K562 (cell line): ENCODE measurements around the gene ZNF547. TPM values are rescaled to one million over a fixed set of nuclear protein-coding genes. Genes with fewer than 3 reads are reported as not detected.

ENCODE experiments used
- CHCHD3 ChIP-seq: fragments of 250-450 bp; sonication (Bioruptor Pico); IDR thresholded peaks from 2 replicates; pipeline ENCODE4 v2.1.2; 2022; ENCODE audit warnings: mild to moderate bottlenecking
- EP400 ChIP-seq: fragments of 450-650 bp; IDR thresholded peaks from 2 replicates; pipeline ENCODE4 v1.6.1; 2017; ENCODE audit warnings: antibody characterized with exemption, mild to moderate bottlenecking, moderate library complexity
- ESRRA ChIP-seq: fragments of 450-650 bp; IDR thresholded peaks from 2 replicates; pipeline ENCODE4 v1.6.1; 2014; ENCODE audit warnings: low read depth, mild to moderate bottlenecking, moderate library complexity, borderline replicate concordance
- FOSL1 ChIP-seq: fragments of 200-800 bp; sonication (Bioruptor generic); conservative IDR thresholded peaks from 2 replicates; pipeline ENCODE4 v1.6.1; 2016; ENCODE audit warnings: missing genetic modification characterization, missing compliant biosample characterization
- MLLT1 ChIP-seq, 2 experiments: fragments of 450-650 bp; IDR thresholded peaks; 2 replicates each; pipeline ENCODE4 v1.6.1; 2016
- NCOA1 ChIP-seq: fragments of 450-650 bp; IDR thresholded peaks from 2 replicates; pipeline ENCODE4 v1.6.1; 2016; ENCODE audit warnings: low read depth
- NFIC ChIP-seq: fragments of 450-650 bp; IDR thresholded peaks from 2 replicates; pipeline ENCODE4 v1.6.1; 2017; ENCODE audit warnings: mild to moderate bottlenecking, inconsistent platforms
- NKRF ChIP-seq: fragments of 450-650 bp; IDR thresholded peaks from 2 replicates; pipeline ENCODE4 v1.6.1; 2016; ENCODE audit warnings: borderline replicate concordance
- NR1H2 ChIP-seq: sonication (generic); formaldehyde crosslinking; IDR thresholded peaks from 2 replicates; pipeline ENCODE4 v1.4.0; 2020; ENCODE audit warnings: mild to moderate bottlenecking, missing genetic modification reagents
- PHTF2 ChIP-seq: fragments of 250-450 bp; sonication (Bioruptor Pico); IDR thresholded peaks from 2 replicates; pipeline ENCODE4 v1.5.0; 2021; ENCODE audit warnings: mild to moderate bottlenecking
- RAD51 ChIP-seq: fragments of 450-650 bp; IDR thresholded peaks from 2 replicates; pipeline ENCODE4 v1.7.1; 2016; ENCODE audit warnings: low read depth, mild to moderate bottlenecking, borderline replicate concordance
- SOX6 ChIP-seq: fragments of 450-650 bp; IDR thresholded peaks from 2 replicates; pipeline ENCODE4 v1.6.1; 2014; ENCODE audit warnings: mild to moderate bottlenecking
- TARDBP ChIP-seq: fragments of 450-650 bp; IDR thresholded peaks from 2 replicates; pipeline ENCODE4 v1.6.1; 2016
- YY1 ChIP-seq, 3 experiments: IDR thresholded peaks; 2 replicates each; pipeline ENCODE4 v1.6.1; 2011; ENCODE audit warnings: low read length in 2 of 3, mild to moderate bottlenecking in 2 of 3, moderate library complexity in 2 of 3, borderline replicate concordance in 1 of 3, control low read depth in 1 of 3, low read depth in 1 of 3; ENCODE audit not compliant: insufficient read depth in 3 of 3, insufficient replicate concordance in 2 of 3, control insufficient read depth in 1 of 3, insufficient read length in 1 of 3; ENCODE audit errors: extremely low read depth in 1 of 3
- ZKSCAN1 ChIP-seq: fragments of 150-350 bp; IDR thresholded peaks from 2 replicates; pipeline ENCODE4 v1.6.1; 2016; ENCODE audit warnings: low read depth, low read length
- ZNF134 ChIP-seq: fragments of 250-450 bp; sonication (Bioruptor Pico); conservative IDR thresholded peaks from 2 replicates; pipeline ENCODE4 v1.4.0; 2020
- ZNF696 ChIP-seq: fragments of 250-450 bp; sonication (Bioruptor Pico); conservative IDR thresholded peaks from 2 replicates; pipeline ENCODE4 v1.4.0; 2020; ENCODE audit warnings: mild to moderate bottlenecking, moderate library complexity
- polyA plus RNA-seq, 8 experiments: library from polyadenylated mRNA; depleted of rRNA in 4 of 8; stranded (reverse) in 5 of 8; unstranded in 3 of 8; fragments of >200 nt; fragmentation: Nextera tagmentation in 2 of 8; fragmentation: Illumina TruSeq in 1 of 8; extraction: Ambion mirVana in 2 of 8; extraction: Trizol in 1 of 8; gene quantifications; 2 replicates each; pipeline versions ENCODE4 v1.2.1 to v1.2.3, GENCODE V29; 2011 to 2014; ENCODE audit warnings: inconsistent platforms in 1 of 8, missing spikeins in 1 of 8
- total RNA-seq, 7 experiments: library from RNA; depleted of rRNA in 6 of 7; stranded (reverse); fragments of >200 nt in 6 of 7; fragmentation: Illumina TruSeq in 2 of 7; extraction: Trizol in 2 of 7; gene quantifications; 2 replicates each; pipeline versions ENCODE4 v1.2.1 to v1.2.3, GENCODE V29; 2011 to 2021; ENCODE audit warnings: low replicate concordance in 1 of 7
- TF ChIP-seq, protein P1 (sequence below), 3 experiments: IDR thresholded peaks in 2 of 3; conservative IDR thresholded peaks in 1 of 3; 2 replicates each; pipeline ENCODE4 v1.5.1; 2011 to 2012; ENCODE audit warnings: low read length in 3 of 3, mild to moderate bottlenecking in 3 of 3, control low read depth in 2 of 3, improper control_type of control experiment in 1 of 3, inconsistent platforms in 1 of 3, low read depth in 1 of 3, mixed read lengths in 1 of 3, moderate library complexity in 1 of 3; ENCODE audit not compliant: insufficient read depth in 2 of 3

The ZNF547 gene
- total and polyA plus RNA-seq, 9 of the 15 experiments (the other 6 are each of a cell fraction or from before 2014, with no cell fraction given), result 0.03 to 0.96 (median 0.30) TPM

DNA sequence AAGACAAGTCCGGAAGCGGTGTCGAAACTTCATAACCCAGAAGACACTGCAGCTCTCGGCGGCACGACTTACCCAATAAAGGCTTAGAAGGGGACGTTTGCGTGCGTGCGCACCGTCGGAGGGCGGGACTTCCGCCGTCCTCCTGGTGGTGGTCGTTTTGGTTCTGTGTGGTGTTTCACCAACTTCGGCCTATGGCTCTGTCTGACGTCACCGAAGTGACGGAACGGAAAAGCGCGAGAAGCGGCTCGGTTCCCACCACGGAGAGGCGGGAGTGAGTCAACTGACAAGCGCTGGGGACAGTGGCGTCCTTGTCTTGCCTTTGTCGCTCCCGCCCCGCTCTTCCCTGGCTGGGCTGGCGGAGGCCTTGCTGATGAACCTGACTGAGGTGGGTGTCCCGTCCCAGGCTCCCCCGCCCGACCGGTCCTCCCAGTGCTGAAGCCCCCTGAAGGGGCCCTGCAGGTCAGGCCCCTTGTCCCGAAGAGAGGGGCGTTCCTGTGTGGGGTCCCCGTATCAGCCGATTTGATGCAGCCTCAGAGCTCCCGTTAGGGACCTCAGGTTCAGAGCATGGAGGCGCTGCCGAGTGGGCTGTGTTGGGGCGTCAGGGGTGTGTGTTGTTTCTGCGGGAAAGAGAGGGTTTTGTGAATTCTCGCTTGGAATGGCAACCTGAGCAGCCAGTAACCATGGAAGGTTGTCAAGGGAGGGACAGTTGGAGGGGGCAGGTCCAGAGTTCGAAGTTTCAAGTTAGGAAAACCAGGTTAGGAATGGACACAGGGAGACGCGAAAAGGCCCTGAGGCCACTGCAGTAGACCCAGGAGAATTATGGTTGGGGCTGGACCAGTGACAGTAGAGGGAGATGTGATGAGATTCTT lies 26.6 kb downstream of the ZNF547 start, which contains the start of gene ZNF548 (continued):
- TF ChIP-seq ZKSCAN1 (peak; percentile 98), ESRRA (peak; percentile 70; the same call in 1 of the 2 replicates), CHCHD3 (CRISPR knock-in tag) (no peak), EP400 (peak; percentile 45), NR1H2 (CRISPR knock-in tag) (0 out of 2 replicates have a peak, but pooled peaks have one; percentile 45), YY1 (IDR thresholded peaks at IDR 0.05; ENCODE audit: borderline replicate concordance in 1 of 3, control insufficient read depth in 1 of 3, extremely low read depth in 1 of 3, insufficient read depth in 3 of 3, insufficient read length in 1 of 3, insufficient replicate concordance in 2 of 3, low read depth in 1 of 3, low read length in 2 of 3) (peak in 1 of 3 experiments; percentile 20), NFIC (0 out of 2 replicates have a peak, but pooled peaks have one; percentile 23), ZNF134 (CRISPR knock-in tag) (no peak), ZNF696 (no peak), SOX6 (peak; percentile 33; the same call in 1 of the 2 replicates), FOSL1 (tag) (peak; percentile 67), NCOA1 (peak; percentile 90), TARDBP (peak; percentile 80), RAD51 (peak; percentile 75), PHTF2 (CRISPR knock-in tag) (no peak), MLLT1 (IDR thresholded peaks at IDR 0.05) (peak in 1 of 2 experiments; percentile 27; a peak in 1 of 4 replicates), NKRF (peak; percentile 17; the same call in 1 of the 2 replicates)
- TF ChIP-seq, protein P1, sequence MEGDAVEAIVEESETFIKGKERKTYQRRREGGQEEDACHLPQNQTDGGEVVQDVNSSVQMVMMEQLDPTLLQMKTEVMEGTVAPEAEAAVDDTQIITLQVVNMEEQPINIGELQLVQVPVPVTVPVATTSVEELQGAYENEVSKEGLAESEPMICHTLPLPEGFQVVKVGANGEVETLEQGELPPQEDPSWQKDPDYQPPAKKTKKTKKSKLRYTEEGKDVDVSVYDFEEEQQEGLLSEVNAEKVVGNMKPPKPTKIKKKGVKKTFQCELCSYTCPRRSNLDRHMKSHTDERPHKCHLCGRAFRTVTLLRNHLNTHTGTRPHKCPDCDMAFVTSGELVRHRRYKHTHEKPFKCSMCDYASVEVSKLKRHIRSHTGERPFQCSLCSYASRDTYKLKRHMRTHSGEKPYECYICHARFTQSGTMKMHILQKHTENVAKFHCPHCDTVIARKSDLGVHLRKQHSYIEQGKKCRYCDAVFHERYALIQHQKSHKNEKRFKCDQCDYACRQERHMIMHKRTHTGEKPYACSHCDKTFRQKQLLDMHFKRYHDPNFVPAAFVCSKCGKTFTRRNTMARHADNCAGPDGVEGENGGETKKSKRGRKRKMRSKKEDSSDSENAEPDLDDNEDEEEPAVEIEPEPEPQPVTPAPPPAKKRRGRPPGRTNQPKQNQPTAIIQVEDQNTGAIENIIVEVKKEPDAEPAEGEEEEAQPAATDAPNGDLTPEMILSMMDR (IDR thresholded peaks at IDR 0.05 in 2 of 3, conservative IDR thresholded peaks at IDR 0.05 in 1 of 3; ENCODE audit: insufficient read depth in 2 of 3, low read depth in 1 of 3, low read length in 3 of 3), result peak; percentile 32 to 47 (median 40); a peak in 4 of 6 replicates
